AG09319 (cell line): Measurements from ENCODE around the gene POMT2.

ENCODE experiments used
- DNase-seq: peaks from one replicate; pipeline ENCODE4 v3.0.0-alpha.2; 2010; ENCODE audit warnings: low read depth; ENCODE audit errors: extremely low read depth
- CTCF ChIP-seq: IDR thresholded peaks from 2 replicates; pipeline ENCODE4 v1.5.1; 2011; ENCODE audit warnings: low read depth, mild to moderate bottlenecking, inconsistent platforms, low read length, moderate library complexity

The POMT2 gene

GRCh38 chr14:77310026-77310425, 10.7 kb downstream of the POMT2 start:
- no peak for DNase-seq
- no peak for TF ChIP-seq CTCF

- DNase-seq, result no peak
These were observed 11.6 kb downstream of the POMT2 start for GRCh38 chr14:77309131-77309530.

GRCh38 chr14:77306851-77307496, 13.7 kb downstream of the POMT2 start:
- TF ChIP-seq CTCF, result no peak
- no peak for DNase-seq

More at GRCh38 chr14:77309131-77309530, 11.6 kb downstream of the POMT2 start:
- TF ChIP-seq CTCF, result no peak

GRCh38 chr14:77306416-77306815, 14.3 kb downstream of the POMT2 start:
- DNase-seq, result no peak
- no peak for TF ChIP-seq CTCF

GRCh38 chr14:77305696-77306095, 15.0 kb downstream of the POMT2 start:
- DNase-seq, result no peak
- no peak for TF ChIP-seq CTCF

- DNase-seq, result peak; percentile 66
- TF ChIP-seq CTCF, result no peak
These were observed 17.1 kb downstream of the POMT2 start for GRCh38 chr14:77303417-77304156.

- no peak for DNase-seq
These were observed 17.8 kb downstream of the POMT2 start for GRCh38 chr14:77302926-77303325.

More at GRCh38 chr14:77302926-77303325, 17.8 kb downstream of the POMT2 start:
- TF ChIP-seq CTCF, result no peak
